MM.1S (cell line): ENCODE data around the gene PALB2.

ENCODE experiments used
- DNase-seq: peaks from one replicate; pipeline ENCODE4 v3.0.0-alpha.2; 2015
- H2AFZ ChIP-seq: fragments of 300-600 bp; sonication (generic); 2 replicates; pipeline ENCODE4 v1.6.0; 2016; ENCODE audit warnings: antibody characterized with exemption, low read length
- H3F3A ChIP-seq: fragments of 300-600 bp; sonication (generic); 2 replicates; pipeline ENCODE4 v1.6.1; 2016; ENCODE audit warnings: mild to moderate bottlenecking, antibody characterized with exemption, low read length, moderate library complexity, mixed read lengths; ENCODE audit not compliant: insufficient read depth
- H3K27ac ChIP-seq: fragments of 300-600 bp; sonication (generic); 2 replicates; pipeline ENCODE4 v1.5.1; 2016; ENCODE audit warnings: mild to moderate bottlenecking, low read length
- H3K27me3 ChIP-seq: fragments of 300-600 bp; sonication (generic); replicated peaks from 2 replicates; pipeline ENCODE4 v1.6.0; 2016; ENCODE audit warnings: low read length; ENCODE audit not compliant: insufficient read depth
- H3K36me3 ChIP-seq: fragments of 300-600 bp; sonication (generic); replicated peaks from 2 replicates; pipeline ENCODE4 v1.6.1; 2016; ENCODE audit warnings: mild to moderate bottlenecking, low read length, mixed read lengths; ENCODE audit not compliant: insufficient read depth
- H3K4me1 ChIP-seq: fragments of 300-600 bp; sonication (generic); 2 replicates; pipeline ENCODE4 v1.6.1; 2016; ENCODE audit warnings: low read length, mixed read lengths
- H3K4me2 ChIP-seq: fragments of 300-600 bp; sonication (generic); 2 replicates; pipeline ENCODE4 v1.6.0; 2016; ENCODE audit warnings: low read depth, low read length
- H3K4me3 ChIP-seq: fragments of 300-600 bp; sonication (generic); 2 replicates; pipeline ENCODE4 v1.5.1; 2016; ENCODE audit warnings: low read length, mixed read lengths
- H3K79me2 ChIP-seq: fragments of 300-600 bp; sonication (generic); 2 replicates; pipeline ENCODE4 v1.6.1; 2016; ENCODE audit warnings: mixed run types, low read length, mixed read lengths
- H3K9ac ChIP-seq: fragments of 300-600 bp; sonication (generic); 2 replicates; pipeline ENCODE4 v1.6.1; 2016; ENCODE audit warnings: low read length, mixed read lengths
- H3K9me2 ChIP-seq: fragments of 300-600 bp; sonication (generic); replicated peaks from 2 replicates; pipeline ENCODE4 v1.6.1; 2016; ENCODE audit warnings: mild to moderate bottlenecking, low read length, mixed read lengths; ENCODE audit not compliant: insufficient read depth
- H3K9me3 ChIP-seq: fragments of 300-600 bp; sonication (generic); replicated peaks from 2 replicates; pipeline ENCODE4 v1.6.1; 2016; ENCODE audit warnings: mild to moderate bottlenecking, low read length, mixed read lengths; ENCODE audit not compliant: insufficient read depth
- H4K20me1 ChIP-seq: fragments of 300-600 bp; sonication (generic); 2 replicates; pipeline ENCODE4 v1.6.1; 2016; ENCODE audit warnings: mild to moderate bottlenecking, low read length, moderate library complexity, mixed read lengths; ENCODE audit not compliant: insufficient read depth
- CTCF ChIP-seq: fragments of 300-600 bp; sonication (generic); IDR thresholded peaks from 2 replicates; pipeline ENCODE4 v1.5.1; 2016; ENCODE audit warnings: antibody characterized with exemption, low read length, mixed read lengths
- EZH2 ChIP-seq: fragments of 300-600 bp; sonication (generic); optimal IDR thresholded peaks from 2 replicates; pipeline ENCODE3; 2017; ENCODE audit warnings: low read depth, mild to moderate bottlenecking, antibody characterized with exemption, low read length, mixed read lengths
- EZH2phosphoT487 ChIP-seq: fragments of 300-600 bp; sonication (generic); IDR thresholded peaks from 2 replicates; pipeline ENCODE4 v1.6.1; 2018; ENCODE audit warnings: antibody characterized with exemption, low read length

PALB2 gene

GRCh38 chr16:23667355-23667659 lies 26.2 kb upstream of the PALB2 start:
- Histone ChIP-seq H3K9me3 (no peaks in the 10 kb centered on the region), H3K9me2 (no peaks in the 10 kb centered on the region), H3K79me2 (no peaks in the 10 kb centered on the region), H2AFZ (no peak overlapping the region), H3K4me1 (no peaks in the 10 kb centered on the region), H3K27ac (no peak overlapping the region), H3K9ac (no peak overlapping the region), H3F3A (no peaks in the 10 kb centered on the region), H3K4me2 (no peak overlapping the region), H3K27me3 (no peaks in the 10 kb centered on the region), H4K20me1 (no peaks in the 10 kb centered on the region), H3K36me3 (no peaks in the 10 kb centered on the region; the same call in 1 of the 2 replicates), H3K4me3 (no peak overlapping the region)
- no peak for TF ChIP-seq CTCF
- TF ChIP-seq EZH2phosphoT487, result no peak
- no peak for TF ChIP-seq EZH2
- no peak for DNase-seq

GRCh38 chr16:23666571-23667354 lies 25.7 kb upstream of the PALB2 start:
- peaks cover 2% of the 10 kb centered on the region; the same call in 1 of the 2 replicates for H3K36me3 ChIP-seq
- no peaks in the 10 kb centered on the region for H4K20me1 ChIP-seq
- no peak overlapping the region for H3K27ac ChIP-seq

GRCh38 chr16:23663918-23664317 lies 22.8 kb upstream of the PALB2 start:
- Histone ChIP-seq H4K20me1 (no peaks in the 10 kb centered on the region), H3K79me2 (no peaks in the 10 kb centered on the region), H2AFZ (no peak overlapping the region), H3K9me3 (no peaks in the 10 kb centered on the region), H3K27me3 (no peaks in the 10 kb centered on the region), H3K9me2 (no peaks in the 10 kb centered on the region), H3K27ac (no peak overlapping the region), H3K9ac (no peak overlapping the region), H3K4me3 (no peak overlapping the region), H3F3A (no peaks in the 10 kb centered on the region), H3K36me3 (peaks cover 9% of the 10 kb centered on the region; the same call in 1 of the 2 replicates), H3K4me1 (no peaks in the 10 kb centered on the region), H3K4me2 (no peak overlapping the region)
- no peak for DNase-seq
- TF ChIP-seq EZH2 (no peak), EZH2phosphoT487 (no peak), CTCF (no peak)

More at GRCh38 chr16:23666571-23667354, 25.7 kb upstream of the PALB2 start:
- Histone ChIP-seq H3K4me1 (no peaks in the 10 kb centered on the region), H3F3A (no peaks in the 10 kb centered on the region), H3K79me2 (no peaks in the 10 kb centered on the region), H3K27me3 (no peaks in the 10 kb centered on the region), H3K9ac (no peak overlapping the region), H3K4me2 (no peak overlapping the region), H3K9me2 (no peaks in the 10 kb centered on the region), H3K4me3 (no peak overlapping the region), H3K9me3 (no peaks in the 10 kb centered on the region), H2AFZ (no peak overlapping the region)
- TF ChIP-seq EZH2 (no peak), EZH2phosphoT487 (no peak), CTCF (no peak)
- no peak for DNase-seq
